Tongue (tissue), 2 donors: ENCODE results near the gene ZNF419. TPM values are rescaled to one million over a fixed set of nuclear protein-coding genes. Genes with fewer than 3 reads are reported as not detected.
"Not testable (repeated sequence)": the region's sequence is repeated elsewhere in the genome, so short reads cannot be mapped to it uniquely, and the experiment has no call there.

ENCODE experiments used
- DNase-seq: peaks from one replicate; pipeline ENCODE4 v3.0.0-alpha.2; 2015
- total RNA-seq: library from RNA; depleted of rRNA; stranded (reverse); fragments of >200 nt; gene quantifications from one replicate; pipeline ENCODE4 v1.2.3, GENCODE V29; 2014

The ZNF419 gene
- 12.0 TPM for total RNA-seq

- peak; percentile 96 for DNase-seq
These were observed at the start of gene ZNF419 for GRCh38 chr19:57487477-57488298. Gene ZNF419, plus strand, starts transcription at chr19:57487750. Its CDS starts 201 bp downstream, at chr19:57487951.

- no peak for DNase-seq
These were observed 49.6 kb upstream of the ZNF419 start for GRCh38 chr19:57437931-57438330.

- no peak for DNase-seq
These were observed 48.6 kb upstream of the ZNF419 start for GRCh38 chr19:57438925-57439324.

GRCh38 chr19:57441979-57442752, 45.4 kb upstream of the ZNF419 start:
- DNase-seq: no peak

GRCh38 chr19:57443121-57443696, 44.3 kb upstream of the ZNF419 start:
- no peak for DNase-seq

GRCh38 chr19:57452307-57452706, 35.2 kb upstream of the ZNF419 start:
- no peak for DNase-seq

- no peak for DNase-seq
These were observed 21.7 kb upstream of the ZNF419 start for GRCh38 chr19:57465680-57466381.

GRCh38 chr19:57466489-57466888, 21.1 kb upstream of the ZNF419 start:
- DNase-seq: no peak

GRCh38 chr19:57473646-57474045, 13.9 kb upstream of the ZNF419 start:
- DNase-seq: no peak

GRCh38 chr19:57477191-57478008, 10.2 kb upstream of the ZNF419 start, which contains the start of gene ZNF772:
Gene ZNF772, minus strand, starts transcription at chr19:57477566. Its CDS starts 257 bp downstream, at chr19:57477309.
- peak; percentile 98 for DNase-seq

GRCh38 chr19:57488299-57488644, 722 bp downstream of the ZNF419 start:
- DNase-seq: not testable (repeated sequence)

- DNase-seq: not testable (repeated sequence)
These were observed 11.8 kb downstream of the ZNF419 start for GRCh38 chr19:57499332-57499679.

- peak; percentile 98 for DNase-seq
These were observed 12.3 kb downstream of the ZNF419 start, which contains the start of gene ZNF773 for GRCh38 chr19:57499680-57500395. Gene ZNF773, plus strand, starts transcription at chr19:57499938. Its CDS starts 143 bp downstream, at chr19:57500081.

- peak; percentile 4 for DNase-seq
These were observed 12.8 kb downstream of the ZNF419 start for GRCh38 chr19:57500400-57500799.

- DNase-seq: no peak
These were observed 18.6 kb downstream of the ZNF419 start for GRCh38 chr19:57506163-57506562.

- DNase-seq: no peak
These were observed 23.9 kb downstream of the ZNF419 start for GRCh38 chr19:57511484-57511883.

GRCh38 chr19:57512845-57513244, 25.3 kb downstream of the ZNF419 start:
- no peak for DNase-seq

- DNase-seq: no peak
These were observed 27.7 kb downstream of the ZNF419 start for GRCh38 chr19:57515255-57515654.

GRCh38 chr19:57518021-57518420, 30.5 kb downstream of the ZNF419 start:
- DNase-seq: not testable (repeated sequence)

GRCh38 chr19:57527136-57527881, 39.8 kb downstream of the ZNF419 start, which contains the start of gene ZNF549:
Gene ZNF549, plus strand, starts transcription at chr19:57527356. Its CDS starts 218 bp downstream, at chr19:57527574.
- peak; percentile 96 for DNase-seq
